ENCODE results near the gene SLC6A17.

The SLC6A17 gene

GRCh38 chr1:110173466-110174105 is 23.3 kb downstream of the SLC6A17 start:
- DNase-seq (ENCODE audit: low read depth in 2 of 2): no peak

- DNase-seq (ENCODE audit: low read depth in 2 of 2): no peak
Observed at GRCh38 chr1:110174961-110175360, 24.7 kb downstream of the SLC6A17 start.

GRCh38 chr1:110176299-110176956 is 26.1 kb downstream of the SLC6A17 start:
- no peak for DNase-seq (ENCODE audit: low read depth in 2 of 2)

GRCh38 chr1:110177775-110178174 is 27.5 kb downstream of the SLC6A17 start:
- no peak for DNase-seq (ENCODE audit: low read depth in 2 of 2)

- no peak for DNase-seq (ENCODE audit: low read depth in 2 of 2)
Observed at GRCh38 chr1:110183642-110184167, 33.4 kb downstream of the SLC6A17 start.

- no peak for DNase-seq (ENCODE audit: low read depth in 2 of 2)
Observed at GRCh38 chr1:110184446-110184845, 34.2 kb downstream of the SLC6A17 start.

GRCh38 chr1:110185181-110185580 is 34.9 kb downstream of the SLC6A17 start:
- DNase-seq (ENCODE audit: low read depth in 2 of 2): no peak

- DNase-seq (ENCODE audit: low read depth in 2 of 2): no peak
Observed at GRCh38 chr1:110186558-110186957, 36.3 kb downstream of the SLC6A17 start.

- no peak for DNase-seq (ENCODE audit: low read depth in 2 of 2)
Observed at GRCh38 chr1:110187139-110187890, 37.0 kb downstream of the SLC6A17 start.

- no peak for DNase-seq (ENCODE audit: low read depth in 2 of 2)
Observed at GRCh38 chr1:110188035-110188618, 37.8 kb downstream of the SLC6A17 start.

- DNase-seq (ENCODE audit: low read depth in 2 of 2): no peak
Observed at GRCh38 chr1:110189181-110189580, 38.9 kb downstream of the SLC6A17 start.

GRCh38 chr1:110190282-110190929 is 40.1 kb downstream of the SLC6A17 start:
- no peak for DNase-seq (ENCODE audit: low read depth in 2 of 2)

GRCh38 chr1:110192541-110192940 is 42.2 kb downstream of the SLC6A17 start:
- DNase-seq (ENCODE audit: low read depth in 2 of 2): no peak

GRCh38 chr1:110195196-110195595 is 44.9 kb downstream of the SLC6A17 start:
- DNase-seq (ENCODE audit: low read depth in 2 of 2): no peak

- DNase-seq (ENCODE audit: low read depth in 2 of 2): no peak
Observed at GRCh38 chr1:110196917-110197765, 46.8 kb downstream of the SLC6A17 start.

GRCh38 chr1:110197905-110198629 is 47.8 kb downstream of the SLC6A17 start:
- DNase-seq (ENCODE audit: low read depth in 2 of 2): no peak

GRCh38 chr1:110198746-110199145 is 48.5 kb downstream of the SLC6A17 start:
- no peak for DNase-seq (ENCODE audit: low read depth in 2 of 2)

GRCh38 chr1:110200190-110200589 is 49.9 kb downstream of the SLC6A17 start:
- no peak for DNase-seq (ENCODE audit: low read depth in 2 of 2)

GRCh38 chr1:110200666-110201065 is 50.4 kb downstream of the SLC6A17 start:
- DNase-seq (ENCODE audit: low read depth in 2 of 2): no peak

GRCh38 chr1:110201157-110201825 is 51.0 kb downstream of the SLC6A17 start:
- no peak for DNase-seq (ENCODE audit: low read depth in 2 of 2)
